HepG2 (cell line): Measurements from ENCODE around the gene POLR1C.
A peak's percentile ranks its signal among the peaks of the same experiment; 100 is the strongest.

Source experiments
- ASH2L ChIP-seq: fragments of 300-600, 200-600 bp; sonication (generic); IDR thresholded peaks from 2 replicates; pipeline ENCODE4 v1.7.0; 2017; ENCODE audit warnings: low read depth, mild to moderate bottlenecking, moderate library complexity, mixed read lengths, low read length; ENCODE audit not compliant: insufficient read length
- POLR2A ChIP-seq, 2 experiments: IDR thresholded peaks; 2 replicates each; pipeline ENCODE4 v1.6.1; 2011; ENCODE audit warnings: low read depth in 2 of 2, low read length in 2 of 2, mild to moderate bottlenecking in 1 of 2, moderate library complexity in 1 of 2; ENCODE audit not compliant: insufficient read depth in 1 of 2
- SRSF1 ChIP-seq: fragments of 200-400 bp; formaldehyde crosslinking; optimal IDR thresholded peaks from 2 replicates; pipeline ENCODE3; 2017; ENCODE audit warnings: mild to moderate bottlenecking, low read depth, low read length, moderate library complexity
- YY1 ChIP-seq: IDR thresholded peaks from 2 replicates; pipeline ENCODE4 v1.6.1; 2011; ENCODE audit warnings: low read length, low read depth, moderate library complexity, mild to moderate bottlenecking; ENCODE audit not compliant: insufficient read depth, insufficient replicate concordance
- ZNF292 ChIP-seq: sonication (generic); formaldehyde crosslinking; IDR thresholded peaks from 2 replicates; pipeline ENCODE4 v1.8.1; 2022; ENCODE audit warnings: mild to moderate bottlenecking, low read depth, missing genetic modification reagents, borderline replicate concordance
- ZNF724P ChIP-seq: sonication (generic); formaldehyde crosslinking; IDR thresholded peaks from 2 replicates; pipeline ENCODE4 v1.8.0; 2022; ENCODE audit warnings: missing genetic modification reagents, borderline replicate concordance
- TF ChIP-seq, protein P1 (sequence below): sonication (generic); formaldehyde crosslinking; conservative IDR thresholded peaks from 2 replicates; pipeline ENCODE4 v1.4.0; 2020; ENCODE audit warnings: missing genetic modification reagents
- TF ChIP-seq, protein P2 (sequence below): sonication (generic); formaldehyde crosslinking; IDR thresholded peaks from 2 replicates; pipeline ENCODE4 v1.5.0; 2020; ENCODE audit warnings: mild to moderate bottlenecking, missing genetic modification reagents, moderate library complexity

DNA sequence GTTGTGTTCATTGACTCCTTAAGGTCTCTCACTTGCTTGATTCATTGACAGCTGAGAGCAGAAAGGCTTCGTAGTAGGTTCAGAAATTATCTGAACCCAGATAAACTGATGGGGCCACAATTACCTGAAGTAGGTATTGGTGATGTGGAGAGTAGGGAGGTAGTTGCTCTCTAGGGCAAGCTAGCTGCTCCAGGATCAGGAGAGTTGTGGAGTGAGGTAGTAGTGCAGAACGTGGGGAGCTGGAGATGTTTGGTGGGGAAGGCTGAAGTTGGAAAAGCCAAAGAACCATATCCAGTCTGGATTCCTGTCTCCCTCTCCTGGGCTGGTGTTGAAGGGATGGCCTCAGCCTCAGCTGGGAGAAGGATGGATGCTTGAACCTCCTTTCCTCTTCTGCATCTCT is 23.7 kb upstream of the POLR1C start:
- TF ChIP-seq ZNF724P (CRISPR knock-in tag) (no peak), ZNF292 (CRISPR knock-in tag) (no peak), ASH2L (no peak), SRSF1 (no peak), POLR2A (IDR thresholded peaks at IDR 0.05; ENCODE audit: insufficient read depth in 1 of 2, low read depth in 2 of 2, low read length in 2 of 2) (no peak), YY1 (no peak)
- TF ChIP-seq, protein P1, sequence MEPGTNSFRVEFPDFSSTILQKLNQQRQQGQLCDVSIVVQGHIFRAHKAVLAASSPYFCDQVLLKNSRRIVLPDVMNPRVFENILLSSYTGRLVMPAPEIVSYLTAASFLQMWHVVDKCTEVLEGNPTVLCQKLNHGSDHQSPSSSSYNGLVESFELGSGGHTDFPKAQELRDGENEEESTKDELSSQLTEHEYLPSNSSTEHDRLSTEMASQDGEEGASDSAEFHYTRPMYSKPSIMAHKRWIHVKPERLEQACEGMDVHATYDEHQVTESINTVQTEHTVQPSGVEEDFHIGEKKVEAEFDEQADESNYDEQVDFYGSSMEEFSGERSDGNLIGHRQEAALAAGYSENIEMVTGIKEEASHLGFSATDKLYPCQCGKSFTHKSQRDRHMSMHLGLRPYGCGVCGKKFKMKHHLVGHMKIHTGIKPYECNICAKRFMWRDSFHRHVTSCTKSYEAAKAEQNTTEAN (CRISPR knock-in tag) = no peak
- TF ChIP-seq, protein P2, sequence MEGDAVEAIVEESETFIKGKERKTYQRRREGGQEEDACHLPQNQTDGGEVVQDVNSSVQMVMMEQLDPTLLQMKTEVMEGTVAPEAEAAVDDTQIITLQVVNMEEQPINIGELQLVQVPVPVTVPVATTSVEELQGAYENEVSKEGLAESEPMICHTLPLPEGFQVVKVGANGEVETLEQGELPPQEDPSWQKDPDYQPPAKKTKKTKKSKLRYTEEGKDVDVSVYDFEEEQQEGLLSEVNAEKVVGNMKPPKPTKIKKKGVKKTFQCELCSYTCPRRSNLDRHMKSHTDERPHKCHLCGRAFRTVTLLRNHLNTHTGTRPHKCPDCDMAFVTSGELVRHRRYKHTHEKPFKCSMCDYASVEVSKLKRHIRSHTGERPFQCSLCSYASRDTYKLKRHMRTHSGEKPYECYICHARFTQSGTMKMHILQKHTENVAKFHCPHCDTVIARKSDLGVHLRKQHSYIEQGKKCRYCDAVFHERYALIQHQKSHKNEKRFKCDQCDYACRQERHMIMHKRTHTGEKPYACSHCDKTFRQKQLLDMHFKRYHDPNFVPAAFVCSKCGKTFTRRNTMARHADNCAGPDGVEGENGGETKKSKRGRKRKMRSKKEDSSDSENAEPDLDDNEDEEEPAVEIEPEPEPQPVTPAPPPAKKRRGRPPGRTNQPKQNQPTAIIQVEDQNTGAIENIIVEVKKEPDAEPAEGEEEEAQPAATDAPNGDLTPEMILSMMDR (CRISPR knock-in tag) = peak; percentile 43
